ENCODE measurements around the gene DUOX1.
A peak's percentile ranks its signal among the peaks of the same experiment; 100 is the strongest.
"Not testable (repeated sequence)": the region's sequence is repeated elsewhere in the genome, so short reads cannot be mapped to it uniquely, and the experiment has no call there.

The DUOX1 gene

GRCh38 chr15:45097466-45097865, 32.3 kb upstream of the DUOX1 start:
- no peaks in the 10 kb centered on the region for H3K36me3 Mint-ChIP-seq (ENCODE audit: low read depth)
- no peak overlapping the region for H3K4me3 Mint-ChIP-seq
- H3K27ac Mint-ChIP-seq: no peak overlapping the region

GRCh38 chr15:45099549-45100165, 30.1 kb upstream of the DUOX1 start:
- H3K27me3 Mint-ChIP-seq (ENCODE audit: low read depth): peaks cover 4% of the 10 kb centered on the region
- H3K4me3 Mint-ChIP-seq: no peak overlapping the region
- H3K27ac Mint-ChIP-seq: no peak overlapping the region
- H3K9me3 Mint-ChIP-seq: no peaks in the 10 kb centered on the region
- no peaks in the 10 kb centered on the region for H3K36me3 Mint-ChIP-seq (ENCODE audit: low read depth)
- no peaks in the 10 kb centered on the region for H3K4me1 Mint-ChIP-seq (ENCODE audit: low read depth)

More at GRCh38 chr15:45097466-45097865, 32.3 kb upstream of the DUOX1 start:
- H3K4me1 Mint-ChIP-seq (ENCODE audit: low read depth): no peaks in the 10 kb centered on the region
- H3K27me3 Mint-ChIP-seq (ENCODE audit: low read depth): peaks cover 6% of the 10 kb centered on the region
- no peaks in the 10 kb centered on the region for H3K9me3 Mint-ChIP-seq

- Mint-ChIP-seq H3K9me3 (no peaks in the 10 kb centered on the region), H3K4me1 (ENCODE audit: low read depth) (no peaks in the 10 kb centered on the region), H3K27me3 (ENCODE audit: low read depth) (peaks cover 4% of the 10 kb centered on the region), H3K27ac (no peak overlapping the region), H3K4me3 (no peak overlapping the region), H3K36me3 (ENCODE audit: low read depth) (no peaks in the 10 kb centered on the region)
These were observed 28.7 kb upstream of the DUOX1 start for GRCh38 chr15:45100884-45101625.

- peaks cover 4% of the 10 kb centered on the region for H3K27me3 Mint-ChIP-seq (ENCODE audit: low read depth)
- no peak overlapping the region for H3K27ac Mint-ChIP-seq
- H3K36me3 Mint-ChIP-seq (ENCODE audit: low read depth): no peaks in the 10 kb centered on the region
- no peaks in the 10 kb centered on the region for H3K9me3 Mint-ChIP-seq
- no peak overlapping the region for H3K4me3 Mint-ChIP-seq
- no peaks in the 10 kb centered on the region for H3K4me1 Mint-ChIP-seq (ENCODE audit: low read depth)
These were observed 28.0 kb upstream of the DUOX1 start for GRCh38 chr15:45101749-45102148.

- Mint-ChIP-seq H3K4me1 (ENCODE audit: low read depth) (no peaks in the 10 kb centered on the region), H3K27ac (no peak overlapping the region), H3K4me3 (no peak overlapping the region), H3K9me3 (no peaks in the 10 kb centered on the region), H3K27me3 (ENCODE audit: low read depth) (peaks cover 4% of the 10 kb centered on the region), H3K36me3 (ENCODE audit: low read depth) (no peaks in the 10 kb centered on the region)
These were observed 27.6 kb upstream of the DUOX1 start for GRCh38 chr15:45102226-45102625.

GRCh38 chr15:45104170-45104569, 25.6 kb upstream of the DUOX1 start:
- not testable (repeated sequence) for H3K9me3 Mint-ChIP-seq; H3K4me3 Mint-ChIP-seq; H3K4me1 Mint-ChIP-seq (ENCODE audit: low read depth); H3K36me3 Mint-ChIP-seq (ENCODE audit: low read depth); H3K27ac Mint-ChIP-seq
- H3K27me3 Mint-ChIP-seq (ENCODE audit: low read depth): peaks cover 10% of the 10 kb centered on the region

- Mint-ChIP-seq H3K27me3 (ENCODE audit: low read depth) (peaks cover 24% of the 10 kb centered on the region), H3K36me3 (ENCODE audit: low read depth) (no peaks in the 10 kb centered on the region), H3K9me3 (no peaks in the 10 kb centered on the region), H3K27ac (no peak overlapping the region), H3K4me3 (no peak overlapping the region), H3K4me1 (ENCODE audit: low read depth) (peaks cover 1% of the 10 kb centered on the region)
These were observed 24.2 kb upstream of the DUOX1 start for GRCh38 chr15:45105586-45105985.

- Mint-ChIP-seq H3K27ac (no peak overlapping the region), H3K4me3 (no peak overlapping the region), H3K4me1 (ENCODE audit: low read depth) (peaks cover 2% of the 10 kb centered on the region), H3K27me3 (ENCODE audit: low read depth) (peaks cover 26% of the 10 kb centered on the region), H3K36me3 (ENCODE audit: low read depth) (no peaks in the 10 kb centered on the region), H3K9me3 (no peaks in the 10 kb centered on the region)
These were observed 23.6 kb upstream of the DUOX1 start for GRCh38 chr15:45106002-45106790.

- peaks cover 41% of the 10 kb centered on the region for H3K27me3 Mint-ChIP-seq (ENCODE audit: low read depth)
- no peaks in the 10 kb centered on the region for H3K36me3 Mint-ChIP-seq (ENCODE audit: low read depth)
- peaks cover 5% of the 10 kb centered on the region for H3K4me1 Mint-ChIP-seq (ENCODE audit: low read depth)
- no peak overlapping the region for H3K27ac Mint-ChIP-seq
- H3K4me3 Mint-ChIP-seq: no peak overlapping the region
- no peaks in the 10 kb centered on the region for H3K9me3 Mint-ChIP-seq
These were observed 21.7 kb upstream of the DUOX1 start for GRCh38 chr15:45107941-45108630.

- no peaks in the 10 kb centered on the region for H3K9me3 Mint-ChIP-seq
These were observed 19.5 kb upstream of the DUOX1 start for GRCh38 chr15:45110256-45110820.

GRCh38 chr15:45111390-45112142, 18.2 kb upstream of the DUOX1 start:
- H3K27ac Mint-ChIP-seq: no peak overlapping the region
- H3K36me3 Mint-ChIP-seq (ENCODE audit: low read depth): no peaks in the 10 kb centered on the region
- H3K4me3 Mint-ChIP-seq: no peak overlapping the region
- H3K27me3 Mint-ChIP-seq (ENCODE audit: low read depth): peaks cover 71% of the 10 kb centered on the region
- peaks cover 9% of the 10 kb centered on the region for H3K4me1 Mint-ChIP-seq (ENCODE audit: low read depth)
- H3K9me3 Mint-ChIP-seq: no peaks in the 10 kb centered on the region

More at GRCh38 chr15:45110256-45110820, 19.5 kb upstream of the DUOX1 start:
- H3K36me3 Mint-ChIP-seq (ENCODE audit: low read depth): no peaks in the 10 kb centered on the region
- no peak overlapping the region for H3K27ac Mint-ChIP-seq
- no peak overlapping the region for H3K4me3 Mint-ChIP-seq
- peaks cover 59% of the 10 kb centered on the region for H3K27me3 Mint-ChIP-seq (ENCODE audit: low read depth)
- H3K4me1 Mint-ChIP-seq (ENCODE audit: low read depth): peaks cover 9% of the 10 kb centered on the region

GRCh38 chr15:45112143-45112590, 17.6 kb upstream of the DUOX1 start:
- Mint-ChIP-seq H3K4me1 (ENCODE audit: low read depth) (peaks cover 9% of the 10 kb centered on the region), H3K36me3 (ENCODE audit: low read depth) (no peaks in the 10 kb centered on the region), H3K9me3 (no peaks in the 10 kb centered on the region), H3K27ac (peak overlapping the region; percentile 49), H3K4me3 (peak overlapping the region; percentile 21), H3K27me3 (ENCODE audit: low read depth) (peaks cover 75% of the 10 kb centered on the region)

- no peaks in the 10 kb centered on the region for H3K36me3 Mint-ChIP-seq (ENCODE audit: low read depth)
- H3K9me3 Mint-ChIP-seq: no peaks in the 10 kb centered on the region
- H3K27ac Mint-ChIP-seq: no peak overlapping the region
- H3K4me3 Mint-ChIP-seq: peak overlapping the region; percentile 21
- H3K4me1 Mint-ChIP-seq (ENCODE audit: low read depth): peaks cover 13% of the 10 kb centered on the region
- H3K27me3 Mint-ChIP-seq (ENCODE audit: low read depth): peaks cover 81% of the 10 kb centered on the region
These were observed 17.0 kb upstream of the DUOX1 start for GRCh38 chr15:45112591-45113379.

Data from T-helper 1 cell treated with Interleukin-12 subunit alpha and Interleukin-12 subunit beta and Interleukin-4 antibody, amounts not matched to agents 30 μg/mL and 1 μg/mL, for 36 hours (primary cell).